H1 (cell line): ENCODE data around the gene EDDM3A. TPM values are rescaled to one million over a fixed set of nuclear protein-coding genes. Genes with fewer than 3 reads are reported as not detected.

Experiments used
- ATF3 ChIP-seq: IDR thresholded peaks from 2 replicates; pipeline ENCODE4 v1.6.1; 2011; ENCODE audit warnings: low read depth, mild to moderate bottlenecking, low read length; ENCODE audit not compliant: insufficient read depth
- CBX5 ChIP-seq: fragments of 300-800, 300-1000 bp; sonication (generic); IDR thresholded peaks from 2 replicates; pipeline ENCODE4 v1.7.1; 2016; ENCODE audit warnings: antibody characterized with exemption, low read length, low read depth
- CTBP2 ChIP-seq: IDR thresholded peaks from 2 replicates; pipeline ENCODE4 v1.7.0; 2011; ENCODE audit warnings: borderline replicate concordance, mild to moderate bottlenecking, moderate library complexity, mixed read lengths, low read length; ENCODE audit not compliant: insufficient read depth, insufficient read length
- EP300 ChIP-seq, 2 experiments: IDR thresholded peaks; 1 replicate in 1 of 2; 2 replicates in 1 of 2; pipeline ENCODE4 v1.6.1; 2011 to 2012; ENCODE audit warnings: low read depth in 2 of 2, low read length in 2 of 2, mild to moderate bottlenecking in 2 of 2, borderline replicate concordance in 1 of 2, inconsistent platforms in 1 of 2, moderate library complexity in 1 of 2
- NANOG ChIP-seq: IDR thresholded peaks from 2 replicates; pipeline ENCODE4 v1.6.1; 2011; ENCODE audit warnings: low read length, low read depth, mild to moderate bottlenecking, inconsistent platforms; ENCODE audit not compliant: insufficient read depth, poor library complexity, severe bottlenecking
- PHF8 ChIP-seq: fragments of 200-600 bp; sonication (generic); conservative IDR thresholded peaks from 2 replicates; pipeline ENCODE4 v1.7.1; 2012; ENCODE audit warnings: low read depth, mild to moderate bottlenecking, inconsistent platforms, low read length, moderate library complexity
- POLR2A ChIP-seq, 2 experiments: IDR thresholded peaks; 1 replicate in 1 of 2; 2 replicates in 1 of 2; pipeline ENCODE4 v1.6.1; 2011; ENCODE audit warnings: low read depth in 2 of 2, low read length in 2 of 2, mild to moderate bottlenecking in 2 of 2; ENCODE audit errors: control extremely low read depth in 1 of 2
- POLR2AphosphoS5 ChIP-seq: IDR thresholded peaks from 2 replicates; pipeline ENCODE4 v1.6.1; 2011; ENCODE audit warnings: low read depth, low read length
- SIRT6 ChIP-seq: IDR thresholded peaks from one replicate; pipeline ENCODE4 v1.7.1; 2012; ENCODE audit warnings: low read length, inconsistent platforms
- SP2 ChIP-seq: IDR thresholded peaks from 2 replicates; pipeline ENCODE4 v1.6.1; 2012; ENCODE audit warnings: mild to moderate bottlenecking, low read length, inconsistent platforms
- SP4 ChIP-seq: IDR thresholded peaks from 2 replicates; pipeline ENCODE4 v1.6.1; 2012; ENCODE audit warnings: low read length, inconsistent platforms
- polyA plus RNA-seq, 7 experiments: library from polyadenylated mRNA; depleted of rRNA in 3 of 7; stranded (reverse) in 5 of 7; unstranded in 2 of 7; fragments of >200 nt in 5 of 7; fragments of 200-250 nt in 2 of 7; gene quantifications; 1 replicate in 5 of 7; 2 replicates in 1 of 7; 4 replicates in 1 of 7; pipeline versions ENCODE4 v1.2.1 to v1.2.3, GENCODE V29; 2011 to 2013; ENCODE audit warnings: missing spikeins in 2 of 7, mixed read lengths in 2 of 7
- total RNA-seq: library from RNA; stranded (reverse); fragmentation: NEBNext Ultra II Directional; extraction: Animal tissue kit (Norgen Biotek cat#: 25700); gene quantifications from 2 replicates; pipeline ENCODE4 v1.2.1, GENCODE V29; 2021
- TF ChIP-seq, protein P1 (sequence below): fragments of 300-600 bp; sonication (generic); IDR thresholded peaks from 2 replicates; pipeline ENCODE4 v1.7.1; 2012; ENCODE audit warnings: low read length, moderate library complexity, mild to moderate bottlenecking, inconsistent platforms; ENCODE audit not compliant: insufficient replicate concordance

Gene EDDM3A
- total and polyA plus RNA-seq, 2 of the 8 experiments (the other 6 are each of a cell fraction or from before 2014, with no cell fraction given) = 0.09 TPM; not detected in 1

GRCh38 chr14:20781803-20782202, 36.1 kb downstream of the EDDM3A start (continued):
- TF ChIP-seq, protein P1, sequence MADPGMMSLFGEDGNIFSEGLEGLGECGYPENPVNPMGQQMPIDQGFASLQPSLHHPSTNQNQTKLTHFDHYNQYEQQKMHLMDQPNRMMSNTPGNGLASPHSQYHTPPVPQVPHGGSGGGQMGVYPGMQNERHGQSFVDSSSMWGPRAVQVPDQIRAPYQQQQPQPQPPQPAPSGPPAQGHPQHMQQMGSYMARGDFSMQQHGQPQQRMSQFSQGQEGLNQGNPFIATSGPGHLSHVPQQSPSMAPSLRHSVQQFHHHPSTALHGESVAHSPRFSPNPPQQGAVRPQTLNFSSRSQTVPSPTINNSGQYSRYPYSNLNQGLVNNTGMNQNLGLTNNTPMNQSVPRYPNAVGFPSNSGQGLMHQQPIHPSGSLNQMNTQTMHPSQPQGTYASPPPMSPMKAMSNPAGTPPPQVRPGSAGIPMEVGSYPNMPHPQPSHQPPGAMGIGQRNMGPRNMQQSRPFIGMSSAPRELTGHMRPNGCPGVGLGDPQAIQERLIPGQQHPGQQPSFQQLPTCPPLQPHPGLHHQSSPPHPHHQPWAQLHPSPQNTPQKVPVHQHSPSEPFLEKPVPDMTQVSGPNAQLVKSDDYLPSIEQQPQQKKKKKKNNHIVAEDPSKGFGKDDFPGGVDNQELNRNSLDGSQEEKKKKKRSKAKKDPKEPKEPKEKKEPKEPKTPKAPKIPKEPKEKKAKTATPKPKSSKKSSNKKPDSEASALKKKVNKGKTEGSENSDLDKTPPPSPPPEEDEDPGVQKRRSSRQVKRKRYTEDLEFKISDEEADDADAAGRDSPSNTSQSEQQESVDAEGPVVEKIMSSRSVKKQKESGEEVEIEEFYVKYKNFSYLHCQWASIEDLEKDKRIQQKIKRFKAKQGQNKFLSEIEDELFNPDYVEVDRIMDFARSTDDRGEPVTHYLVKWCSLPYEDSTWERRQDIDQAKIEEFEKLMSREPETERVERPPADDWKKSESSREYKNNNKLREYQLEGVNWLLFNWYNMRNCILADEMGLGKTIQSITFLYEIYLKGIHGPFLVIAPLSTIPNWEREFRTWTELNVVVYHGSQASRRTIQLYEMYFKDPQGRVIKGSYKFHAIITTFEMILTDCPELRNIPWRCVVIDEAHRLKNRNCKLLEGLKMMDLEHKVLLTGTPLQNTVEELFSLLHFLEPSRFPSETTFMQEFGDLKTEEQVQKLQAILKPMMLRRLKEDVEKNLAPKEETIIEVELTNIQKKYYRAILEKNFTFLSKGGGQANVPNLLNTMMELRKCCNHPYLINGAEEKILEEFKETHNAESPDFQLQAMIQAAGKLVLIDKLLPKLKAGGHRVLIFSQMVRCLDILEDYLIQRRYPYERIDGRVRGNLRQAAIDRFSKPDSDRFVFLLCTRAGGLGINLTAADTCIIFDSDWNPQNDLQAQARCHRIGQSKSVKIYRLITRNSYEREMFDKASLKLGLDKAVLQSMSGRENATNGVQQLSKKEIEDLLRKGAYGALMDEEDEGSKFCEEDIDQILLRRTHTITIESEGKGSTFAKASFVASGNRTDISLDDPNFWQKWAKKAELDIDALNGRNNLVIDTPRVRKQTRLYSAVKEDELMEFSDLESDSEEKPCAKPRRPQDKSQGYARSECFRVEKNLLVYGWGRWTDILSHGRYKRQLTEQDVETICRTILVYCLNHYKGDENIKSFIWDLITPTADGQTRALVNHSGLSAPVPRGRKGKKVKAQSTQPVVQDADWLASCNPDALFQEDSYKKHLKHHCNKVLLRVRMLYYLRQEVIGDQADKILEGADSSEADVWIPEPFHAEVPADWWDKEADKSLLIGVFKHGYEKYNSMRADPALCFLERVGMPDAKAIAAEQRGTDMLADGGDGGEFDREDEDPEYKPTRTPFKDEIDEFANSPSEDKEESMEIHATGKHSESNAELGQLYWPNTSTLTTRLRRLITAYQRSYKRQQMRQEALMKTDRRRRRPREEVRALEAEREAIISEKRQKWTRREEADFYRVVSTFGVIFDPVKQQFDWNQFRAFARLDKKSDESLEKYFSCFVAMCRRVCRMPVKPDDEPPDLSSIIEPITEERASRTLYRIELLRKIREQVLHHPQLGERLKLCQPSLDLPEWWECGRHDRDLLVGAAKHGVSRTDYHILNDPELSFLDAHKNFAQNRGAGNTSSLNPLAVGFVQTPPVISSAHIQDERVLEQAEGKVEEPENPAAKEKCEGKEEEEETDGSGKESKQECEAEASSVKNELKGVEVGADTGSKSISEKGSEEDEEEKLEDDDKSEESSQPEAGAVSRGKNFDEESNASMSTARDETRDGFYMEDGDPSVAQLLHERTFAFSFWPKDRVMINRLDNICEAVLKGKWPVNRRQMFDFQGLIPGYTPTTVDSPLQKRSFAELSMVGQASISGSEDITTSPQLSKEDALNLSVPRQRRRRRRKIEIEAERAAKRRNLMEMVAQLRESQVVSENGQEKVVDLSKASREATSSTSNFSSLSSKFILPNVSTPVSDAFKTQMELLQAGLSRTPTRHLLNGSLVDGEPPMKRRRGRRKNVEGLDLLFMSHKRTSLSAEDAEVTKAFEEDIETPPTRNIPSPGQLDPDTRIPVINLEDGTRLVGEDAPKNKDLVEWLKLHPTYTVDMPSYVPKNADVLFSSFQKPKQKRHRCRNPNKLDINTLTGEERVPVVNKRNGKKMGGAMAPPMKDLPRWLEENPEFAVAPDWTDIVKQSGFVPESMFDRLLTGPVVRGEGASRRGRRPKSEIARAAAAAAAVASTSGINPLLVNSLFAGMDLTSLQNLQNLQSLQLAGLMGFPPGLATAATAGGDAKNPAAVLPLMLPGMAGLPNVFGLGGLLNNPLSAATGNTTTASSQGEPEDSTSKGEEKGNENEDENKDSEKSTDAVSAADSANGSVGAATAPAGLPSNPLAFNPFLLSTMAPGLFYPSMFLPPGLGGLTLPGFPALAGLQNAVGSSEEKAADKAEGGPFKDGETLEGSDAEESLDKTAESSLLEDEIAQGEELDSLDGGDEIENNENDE = no peak
- TF ChIP-seq SP2 (no peak), SIRT6 (no peak), NANOG (no peak), EP300 (IDR thresholded peaks at IDR 0.05; ENCODE audit: borderline replicate concordance in 1 of 2, low read depth in 2 of 2, low read length in 2 of 2) (no peak), SP4 (no peak), ATF3 (no peak), POLR2A (IDR thresholded peaks at IDR 0.05; ENCODE audit: control extremely low read depth in 1 of 2, low read depth in 2 of 2, low read length in 2 of 2) (no peak), CTBP2 (no peak), CBX5 (no peak), PHF8 (no peak), POLR2AphosphoS5 (no peak)
